ENCODE results near the gene SRPX. TPM values are rescaled to one million over a fixed set of nuclear protein-coding genes. Genes with fewer than 3 reads are reported as not detected.

The SRPX gene
- total and polyA plus RNA-seq, 2 of the 4 experiments (the other 2 are of a cell fraction) = 35.5 to 81.5 TPM

- no peak overlapping the region for H2AFZ ChIP-seq (replicated peaks; ENCODE audit: low read length, poor library complexity)
- no peak overlapping the region for H3K18ac ChIP-seq (ENCODE audit: low read depth, low read length)
- ATAC-seq (ENCODE audit: low read depth) = no peak
- no peak overlapping the region for H2BK120ac ChIP-seq (ENCODE audit: low read depth, low read length)
- H3K4me3 ChIP-seq (ENCODE audit: insufficient read depth, low read depth, low read length) = no peak overlapping the region
- H4K91ac ChIP-seq (ENCODE audit: insufficient read depth, low read depth, low read length) = no peak overlapping the region
- no peaks in the 10 kb centered on the region for H3K9me3 ChIP-seq (ENCODE audit: control insufficient read depth, insufficient read depth, low read length)
- H3K27ac ChIP-seq (ENCODE audit: insufficient read depth, low read length) = no peak overlapping the region
- H3K9me1 ChIP-seq (ENCODE audit: insufficient read depth, low read length) = no peaks in the 10 kb centered on the region
- H2AK9ac ChIP-seq (replicated peaks; ENCODE audit: low read depth, low read length, poor library complexity) = no peak overlapping the region
- H3K79me1 ChIP-seq (ENCODE audit: low read depth in 1 of 2, low read length in 2 of 2) = no peaks in the 10 kb centered on the region
- no peak overlapping the region for H3K4ac ChIP-seq (ENCODE audit: low read depth, low read length)
- no peaks in the 10 kb centered on the region; the same call in 1 of the 2 replicates for H3K27me3 ChIP-seq (ENCODE audit: control insufficient read depth, insufficient read depth, low read length)
- DNase-seq = peak; percentile 24
- POLR2A ChIA-PET (ENCODE audit: unreplicated experiment) = no interaction called here
- H4K5ac ChIP-seq (ENCODE audit: low read depth, low read length) = no peak overlapping the region
- no peak overlapping the region for H2BK20ac ChIP-seq (ENCODE audit: low read depth, low read length)
- dilution Hi-C loops (cut with HindIII; ENCODE audit: low sequenced_read_pairs, unreplicated experiment) = no loop called here
- no peaks in the 10 kb centered on the region for H3K4me1 ChIP-seq (ENCODE audit: control insufficient read depth, insufficient read depth, low read length)
- no peak overlapping the region for H2BK15ac ChIP-seq (ENCODE audit: low read depth, low read length)
- in situ Hi-C loops (cut with MboI; ENCODE audit: low sequenced_read_pairs) = no loop called here
- H3K56ac ChIP-seq (ENCODE audit: extremely low read depth, insufficient read depth, low read length) = no peak overlapping the region
- no peaks in the 10 kb centered on the region for H4K20me1 ChIP-seq (ENCODE audit: insufficient read depth, low read length)
- H3K14ac ChIP-seq (replicated peaks; ENCODE audit: low read depth, low read length) = no peak overlapping the region
- no peak overlapping the region for H2BK5ac ChIP-seq (ENCODE audit: low read depth, low read length, poor library complexity, severe bottlenecking)
- BruUV-seq (replicated peaks) = no TSS peak
- TF ChIP-seq BHLHE40 (IDR thresholded peaks at IDR 0.05; ENCODE audit: low read depth, low read length) (no peak), ELK1 (IDR thresholded peaks at IDR 0.05; ENCODE audit: borderline replicate concordance, low read depth, low read length) (no peak), CHD1 (IDR thresholded peaks at IDR 0.05; ENCODE audit: low read depth, low read length) (no peak), CEBPB (IDR thresholded peaks at IDR 0.05; ENCODE audit: low read depth, low read length) (no peak), USF2 (IDR thresholded peaks at IDR 0.05; ENCODE audit: low read depth, low read length) (no peak), RAD21 (IDR thresholded peaks at IDR 0.05; ENCODE audit: low read length) (no peak), MAZ (IDR thresholded peaks at IDR 0.05; ENCODE audit: borderline replicate concordance, low read depth, low read length) (no peak), FOS (IDR thresholded peaks at IDR 0.05; ENCODE audit: low read depth, low read length) (no peak), CTCF (conservative IDR thresholded peaks at IDR 0.05; ENCODE audit: low read depth, low read length) (no peak), RFX5 (IDR thresholded peaks at IDR 0.05; ENCODE audit: low read depth, low read length) (no peak), MXI1 (IDR thresholded peaks at IDR 0.05; ENCODE audit: borderline replicate concordance, low read depth, low read length) (no peak)
- H3K23ac ChIP-seq (ENCODE audit: low read depth, low read length) = no peak overlapping the region
- no peaks in the 10 kb centered on the region for H3K36me3 ChIP-seq (ENCODE audit: control insufficient read depth, insufficient read depth, low read length)
- no peak overlapping the region for H3K4me2 ChIP-seq (ENCODE audit: low read depth, low read length)
- intact Hi-C loops (cut with micrococcal nuclease) = no loop called here
- 52% methylated on average over 3 of the region's 7 CpGs; no CpG with 5 or more reads in 1 of the 2 experiments for WGBS, 2 experiments (ENCODE audit: extremely low coverage in 2 of 2, insufficient read length in 1 of 2)
- no peak overlapping the region for H4K8ac ChIP-seq (ENCODE audit: low read depth in 2 of 2, low read length in 2 of 2)
- no peak overlapping the region for H2AK5ac ChIP-seq (ENCODE audit: low read depth, low read length)
- CTCF ChIA-PET = no interaction called here
- H3K9ac ChIP-seq (ENCODE audit: low read depth, low read length) = no peak overlapping the region
These were observed 103.2 kb downstream of the SRPX start for GRCh38 chrX:38117485-38117884.

All from IMR-90 (cell line).